NB4 (cell line): Measurements from ENCODE around the gene ITGAE.

Experiments used
- POLR2A ChIP-seq: IDR thresholded peaks from 2 replicates; pipeline ENCODE4 v1.6.1; 2011; ENCODE audit warnings: mild to moderate bottlenecking; ENCODE audit not compliant: insufficient read length; ENCODE audit errors: extremely low read depth
- TF ChIP-seq, protein P1 (sequence below): IDR thresholded peaks from one replicate; pipeline ENCODE4 v1.5.1; 2012; ENCODE audit warnings: low read depth, low read length
- TF ChIP-seq, protein P2 (sequence below): IDR thresholded peaks from 2 replicates; pipeline ENCODE4 v1.6.1; 2011; ENCODE audit warnings: low read depth, low read length

DNA sequence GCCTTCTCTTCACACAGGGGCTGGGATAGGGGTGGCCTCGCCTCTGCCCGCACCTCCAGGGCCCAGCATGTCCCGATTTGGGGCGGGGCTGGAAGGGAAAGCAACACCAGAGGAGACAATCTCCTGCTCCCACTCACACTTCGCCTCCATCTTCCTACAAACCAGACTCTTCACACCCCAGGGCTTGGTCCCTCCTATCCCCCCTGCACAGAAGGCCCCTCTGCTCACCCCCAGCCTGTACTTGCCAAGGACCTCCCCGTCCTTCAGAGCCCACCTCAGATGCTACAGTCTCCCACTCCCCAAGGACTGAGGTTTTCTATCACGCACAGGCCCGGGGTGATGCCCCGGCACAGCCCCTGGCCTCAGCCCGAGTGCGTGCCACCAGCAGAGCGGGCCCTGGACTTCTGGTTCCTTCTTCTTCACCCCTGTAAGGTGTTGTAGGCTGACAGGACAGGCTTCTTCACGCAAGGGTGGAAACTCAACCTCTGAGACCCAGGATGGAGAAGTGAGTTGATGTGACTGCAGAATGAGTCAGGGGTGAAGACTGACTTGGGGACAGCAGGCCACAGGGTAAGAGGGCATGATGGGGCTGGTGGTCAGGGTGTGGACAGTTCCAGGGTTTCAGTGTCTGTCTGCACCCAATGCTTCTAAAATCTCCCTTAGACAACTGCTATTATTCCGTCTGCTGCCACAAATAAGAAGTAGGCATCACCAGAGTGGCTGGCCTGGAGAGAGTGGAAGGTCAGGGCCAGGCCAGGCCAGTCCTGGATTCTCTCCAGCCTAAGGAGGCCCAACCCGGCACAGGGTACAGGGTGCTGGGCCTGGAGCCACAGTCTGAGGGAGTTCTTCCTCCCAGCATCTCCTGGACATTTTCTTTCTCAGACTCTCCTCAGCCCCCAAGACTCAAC is 2.5 kb downstream of the ITGAE start:
- TF ChIP-seq POLR2A: no peak
- TF ChIP-seq, protein P1, sequence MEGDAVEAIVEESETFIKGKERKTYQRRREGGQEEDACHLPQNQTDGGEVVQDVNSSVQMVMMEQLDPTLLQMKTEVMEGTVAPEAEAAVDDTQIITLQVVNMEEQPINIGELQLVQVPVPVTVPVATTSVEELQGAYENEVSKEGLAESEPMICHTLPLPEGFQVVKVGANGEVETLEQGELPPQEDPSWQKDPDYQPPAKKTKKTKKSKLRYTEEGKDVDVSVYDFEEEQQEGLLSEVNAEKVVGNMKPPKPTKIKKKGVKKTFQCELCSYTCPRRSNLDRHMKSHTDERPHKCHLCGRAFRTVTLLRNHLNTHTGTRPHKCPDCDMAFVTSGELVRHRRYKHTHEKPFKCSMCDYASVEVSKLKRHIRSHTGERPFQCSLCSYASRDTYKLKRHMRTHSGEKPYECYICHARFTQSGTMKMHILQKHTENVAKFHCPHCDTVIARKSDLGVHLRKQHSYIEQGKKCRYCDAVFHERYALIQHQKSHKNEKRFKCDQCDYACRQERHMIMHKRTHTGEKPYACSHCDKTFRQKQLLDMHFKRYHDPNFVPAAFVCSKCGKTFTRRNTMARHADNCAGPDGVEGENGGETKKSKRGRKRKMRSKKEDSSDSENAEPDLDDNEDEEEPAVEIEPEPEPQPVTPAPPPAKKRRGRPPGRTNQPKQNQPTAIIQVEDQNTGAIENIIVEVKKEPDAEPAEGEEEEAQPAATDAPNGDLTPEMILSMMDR: no peak
- TF ChIP-seq, protein P2, sequence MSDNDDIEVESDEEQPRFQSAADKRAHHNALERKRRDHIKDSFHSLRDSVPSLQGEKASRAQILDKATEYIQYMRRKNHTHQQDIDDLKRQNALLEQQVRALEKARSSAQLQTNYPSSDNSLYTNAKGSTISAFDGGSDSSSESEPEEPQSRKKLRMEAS: no peak
